GM19328 (cell line): ENCODE measurements around the gene TMA7B.
"Not testable (repeated sequence)": the region's sequence is repeated elsewhere in the genome, so short reads cannot be mapped to it uniquely, and the experiment has no call there.

Experiments used
- ATAC-seq: cut with Tn5 transposase; IDR thresholded peaks from one replicate; pipeline ENCODE4 v1.9.1; 2021; ENCODE audit warnings: mild to moderate bottlenecking, moderate library complexity; ENCODE audit not compliant: unreplicated experiment

TMA7B gene

DNA sequence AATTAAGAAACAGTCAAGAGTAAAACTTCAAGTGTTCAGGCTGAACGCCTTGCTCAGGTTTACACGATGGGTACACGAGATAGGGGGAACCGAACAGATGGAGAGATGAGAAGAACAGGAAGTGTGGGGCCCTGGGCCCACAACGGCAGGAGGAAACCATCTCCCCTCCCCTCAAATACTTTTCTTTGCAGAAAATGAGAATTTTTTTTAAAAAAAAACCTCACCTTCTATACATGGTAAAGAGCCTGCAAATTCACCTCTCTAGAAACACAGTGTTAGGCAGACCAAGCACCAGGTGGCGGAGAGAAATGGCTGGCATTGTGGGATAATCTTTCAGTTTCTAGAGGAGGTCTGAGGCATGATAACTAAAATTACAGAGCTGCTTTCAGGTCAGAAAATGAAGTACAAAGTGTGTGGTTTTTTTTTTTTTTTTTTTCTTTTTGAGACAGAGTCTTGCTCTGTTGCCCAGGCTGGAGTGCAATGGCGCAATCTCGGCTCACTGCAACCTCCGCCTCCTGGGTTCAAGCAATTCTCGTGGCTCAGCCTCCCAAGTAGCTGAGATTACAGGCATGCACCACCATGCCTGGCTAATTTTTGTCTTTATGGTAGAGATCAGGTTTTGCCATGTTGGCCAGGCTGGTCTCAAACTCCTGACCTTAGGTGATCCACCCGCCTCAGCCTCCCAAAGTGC is 8.4 kb upstream of the TMA7B start:
- not testable (repeated sequence) for ATAC-seq

DNA sequence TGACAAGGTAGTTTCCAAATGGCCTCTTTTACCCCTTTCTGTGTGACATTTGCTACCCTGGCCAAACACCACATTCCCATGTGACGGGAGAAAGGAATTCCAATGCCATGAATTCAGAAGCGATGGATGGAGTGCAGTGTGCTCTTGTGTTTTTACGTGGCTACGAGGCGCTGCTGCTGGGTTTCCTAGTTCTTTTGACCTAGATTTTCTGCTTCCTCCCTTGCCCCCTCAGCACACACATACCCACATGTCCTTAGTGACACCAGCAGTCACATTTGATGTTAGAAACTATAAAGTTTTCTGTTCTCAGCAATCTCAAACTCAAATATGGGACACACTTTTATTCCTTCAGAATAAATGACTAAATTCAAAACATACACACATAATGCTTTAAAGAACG is 7.8 kb upstream of the TMA7B start:
- no peak for ATAC-seq

DNA sequence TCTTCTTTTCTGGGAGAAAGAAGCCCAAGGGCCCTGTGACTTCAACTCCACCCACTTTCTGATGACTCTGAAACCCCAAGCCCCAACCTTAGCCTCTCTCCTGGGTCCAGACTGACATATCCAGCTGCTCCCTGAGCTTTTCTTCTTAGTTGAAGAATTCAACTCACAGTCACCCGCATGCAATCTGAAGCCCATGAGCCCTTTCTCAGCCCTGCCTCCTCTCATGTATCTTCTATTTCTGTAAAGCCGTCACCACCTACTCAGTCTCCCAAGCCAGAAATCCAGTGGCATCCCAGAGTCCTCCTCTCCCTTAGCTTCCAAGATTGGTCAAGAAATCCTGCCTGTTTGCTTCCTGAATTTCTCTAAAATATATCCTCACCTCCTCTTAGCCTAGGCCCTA is 7.1 kb upstream of the TMA7B start:
- ATAC-seq, result no peak

DNA sequence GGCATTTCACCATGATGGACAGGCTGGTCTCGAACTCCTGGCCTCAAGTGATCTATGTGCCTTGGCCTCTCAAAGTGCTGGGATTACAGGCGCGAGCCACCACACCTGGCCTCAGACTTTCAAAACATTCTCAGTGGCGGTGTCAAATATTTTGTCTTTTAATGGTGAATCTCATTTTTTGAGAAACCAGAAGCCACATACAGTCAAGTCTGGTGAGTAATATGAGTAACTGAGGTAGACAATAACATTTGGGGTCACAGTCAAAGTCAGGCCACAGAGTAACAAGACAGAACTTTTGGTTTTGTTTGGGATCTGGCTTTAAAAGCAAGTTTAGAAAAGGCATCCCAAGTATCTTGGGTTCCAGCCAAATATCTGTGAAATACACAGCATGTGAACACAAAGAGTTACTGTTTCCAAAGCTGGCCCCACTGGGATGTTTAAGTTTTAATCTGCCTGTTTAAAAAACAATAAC is 5.6 kb upstream of the TMA7B start:
- ATAC-seq, result no peak

DNA sequence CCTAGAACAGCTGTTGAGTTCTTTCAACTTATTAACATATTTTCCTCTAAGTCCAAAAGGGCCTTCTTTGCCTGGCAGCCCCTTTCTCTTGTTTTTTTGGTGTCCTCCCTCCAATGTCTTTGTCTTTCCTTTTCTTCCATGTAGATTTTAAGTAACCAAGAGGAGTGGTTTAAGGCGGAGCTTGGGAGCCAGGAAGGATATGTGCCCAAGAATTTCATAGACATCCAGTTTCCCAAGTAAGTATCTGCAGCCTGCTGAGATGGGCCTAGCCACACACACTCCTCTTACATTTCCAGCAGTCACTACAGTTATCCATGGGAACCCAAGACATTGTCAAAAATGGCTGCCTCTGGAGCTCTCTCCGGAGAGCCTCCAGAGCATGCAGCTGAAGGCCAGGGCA is 4.5 kb upstream of the TMA7B start:
- ATAC-seq, result no peak

DNA sequence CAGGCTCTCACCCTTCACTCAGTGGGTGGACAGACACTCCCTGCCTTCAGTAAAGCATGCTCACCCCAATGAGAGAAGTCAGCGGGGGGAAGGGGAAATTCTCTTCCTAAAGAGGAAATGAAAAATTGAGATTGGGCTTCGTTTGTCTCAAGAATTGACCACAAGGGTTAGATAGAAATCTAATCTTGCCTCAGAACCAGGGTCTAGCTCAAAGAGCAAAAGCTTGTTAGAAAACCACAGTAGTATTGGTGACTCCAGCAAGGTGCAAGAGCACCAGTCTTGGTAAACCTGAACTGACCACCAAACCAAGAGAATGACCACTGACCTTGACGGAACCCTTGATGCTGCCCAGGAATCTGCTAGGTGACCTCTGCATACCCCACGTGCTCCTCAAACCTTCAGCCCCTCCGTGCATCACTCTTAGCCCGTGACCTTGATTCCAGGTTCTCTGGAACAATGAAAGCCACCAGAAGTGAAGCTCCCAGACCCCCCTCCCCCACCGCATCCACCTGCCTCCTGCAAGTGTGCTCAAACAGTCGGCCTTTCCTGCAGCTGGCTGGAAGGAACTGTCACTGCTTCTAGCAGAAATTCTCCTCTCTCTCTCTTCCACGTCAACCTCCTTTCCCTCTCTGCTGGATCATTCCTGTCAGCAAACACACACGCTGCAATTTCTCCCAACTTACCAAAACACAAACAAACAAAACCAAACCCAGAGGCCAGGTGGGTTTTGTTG is 3.1 kb upstream of the TMA7B start:
- no peak for ATAC-seq

DNA sequence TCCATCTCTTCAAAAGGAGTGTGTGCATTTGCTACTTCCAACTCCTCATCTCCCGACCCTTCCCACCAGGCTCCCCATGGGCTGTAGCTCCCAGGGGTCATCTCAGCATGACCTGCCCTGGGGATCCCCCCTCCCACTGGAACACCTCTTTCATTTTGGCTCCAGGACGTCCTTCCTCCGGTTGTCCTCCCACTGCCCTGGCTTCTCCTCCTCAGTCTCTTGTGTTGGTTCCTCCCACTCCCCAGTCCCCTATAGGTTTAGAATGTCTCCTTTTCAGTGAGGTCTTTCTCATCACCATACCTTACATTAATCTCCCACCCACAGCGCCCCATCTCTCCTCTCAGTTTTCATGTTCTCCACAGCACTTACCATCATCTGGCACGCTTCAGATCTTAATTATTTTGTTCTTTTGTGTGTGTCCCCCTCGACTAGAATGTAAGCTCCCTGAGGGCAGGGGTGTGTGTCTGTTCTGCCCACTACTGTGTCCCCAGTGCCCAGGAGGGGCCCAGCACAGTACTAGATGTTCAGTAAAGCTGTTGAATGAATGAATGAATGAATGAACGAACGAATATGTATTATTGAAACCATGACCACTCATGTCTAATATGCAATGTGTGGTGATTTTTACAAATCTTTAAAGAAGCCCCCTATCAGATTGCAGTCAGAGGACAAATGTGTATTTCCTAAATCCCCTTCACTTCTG is 2.0 kb upstream of the TMA7B start:
- ATAC-seq, result no peak

DNA sequence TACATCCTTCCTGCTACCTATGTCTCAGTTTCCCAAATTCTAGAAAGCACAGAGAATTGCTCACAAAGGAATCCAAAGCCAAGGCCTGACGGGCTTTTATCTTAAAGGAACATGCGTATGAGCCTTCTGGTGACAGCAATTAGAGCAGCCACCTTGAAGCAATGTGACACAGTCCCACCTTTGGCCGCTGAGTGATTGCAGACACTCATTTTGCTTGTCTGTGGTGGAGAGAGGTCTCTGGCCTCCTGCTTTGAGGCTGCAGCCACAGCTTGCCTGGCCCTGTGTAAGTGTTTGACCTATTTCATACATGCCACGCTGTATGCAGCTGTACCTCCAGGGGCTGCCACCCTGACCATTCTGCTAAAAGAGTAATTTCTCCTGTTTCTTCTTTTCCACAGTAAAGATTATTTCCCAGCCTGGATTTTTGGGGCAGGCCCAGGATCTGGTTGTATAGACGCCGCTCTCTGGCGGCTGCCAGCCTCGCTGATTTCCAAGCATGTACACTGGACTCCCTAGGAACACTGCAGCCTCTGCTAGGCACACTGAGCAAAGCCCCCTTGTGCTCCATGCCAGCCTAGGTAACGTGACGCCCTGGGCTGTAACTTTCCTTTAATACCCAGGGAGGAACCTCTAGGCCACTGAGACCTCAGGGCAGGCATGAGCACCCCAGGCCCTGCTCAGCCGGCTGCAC is 1.1 kb upstream of the TMA7B start:
- ATAC-seq, result no peak

DNA sequence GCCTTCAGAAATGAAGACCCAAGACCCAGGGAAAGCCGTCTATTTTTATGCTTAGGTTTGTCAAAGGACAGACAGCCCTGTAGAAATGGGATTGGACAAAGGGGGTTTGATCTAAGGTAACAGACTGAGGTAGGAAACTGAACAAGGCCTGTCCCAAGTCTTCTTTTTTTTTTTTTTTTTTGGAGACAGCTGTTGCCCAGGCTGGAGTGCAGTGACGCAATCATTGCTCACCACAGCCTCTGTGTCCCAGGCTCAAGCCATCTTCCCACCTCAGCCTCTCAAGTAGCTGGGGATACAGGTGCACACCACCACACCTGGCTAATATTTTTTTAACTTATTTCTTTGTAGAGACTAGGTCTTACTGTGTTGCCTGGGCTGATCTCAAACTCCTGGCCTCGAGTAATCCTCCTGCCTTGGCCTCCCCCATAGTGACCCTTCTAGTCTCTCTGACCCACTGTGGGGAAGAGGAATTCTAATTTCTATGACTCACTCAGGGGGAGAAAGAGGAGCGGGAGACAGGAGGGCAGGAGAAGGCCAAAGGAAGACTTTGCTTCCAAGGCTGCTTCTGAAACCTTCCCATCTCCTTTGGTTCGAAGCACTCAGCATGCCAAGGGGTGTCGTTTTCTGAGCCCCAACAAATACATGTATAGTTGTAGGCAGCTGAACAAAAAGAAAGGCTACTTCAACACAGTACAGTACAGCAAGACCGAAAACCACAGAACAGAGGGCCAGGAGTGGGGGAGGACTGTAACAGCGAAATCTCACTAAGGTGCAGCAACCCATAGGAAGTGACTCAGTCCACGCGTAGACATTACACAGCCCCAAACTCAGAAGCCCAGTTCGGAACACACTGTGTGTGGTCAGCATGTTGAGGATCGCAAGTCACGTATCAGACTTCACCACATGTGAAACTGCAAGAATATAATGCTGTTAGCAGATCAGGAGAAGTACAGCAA is 872 bp downstream of the TMA7B start:
- peak; percentile 63 for ATAC-seq

DNA sequence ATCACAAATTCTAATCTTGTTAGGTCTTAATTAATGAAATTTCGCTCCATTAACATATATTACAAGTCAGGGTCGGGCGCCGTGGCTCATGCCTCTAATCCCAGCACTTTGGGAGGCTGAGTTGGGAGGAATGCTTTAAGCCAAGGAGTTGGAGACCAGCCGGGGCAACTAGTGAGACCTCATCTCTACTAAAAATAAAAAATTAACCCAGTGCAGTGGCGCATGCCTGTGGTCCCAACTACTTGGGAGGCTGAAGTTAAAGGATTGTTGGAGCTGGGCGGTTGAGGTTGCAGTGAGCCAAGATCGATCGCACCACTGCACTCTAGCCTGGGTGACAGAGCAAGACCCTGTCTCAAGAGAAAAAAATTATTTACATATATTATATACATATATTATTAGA is 1.9 kb downstream of the TMA7B start:
- no peak for ATAC-seq

DNA sequence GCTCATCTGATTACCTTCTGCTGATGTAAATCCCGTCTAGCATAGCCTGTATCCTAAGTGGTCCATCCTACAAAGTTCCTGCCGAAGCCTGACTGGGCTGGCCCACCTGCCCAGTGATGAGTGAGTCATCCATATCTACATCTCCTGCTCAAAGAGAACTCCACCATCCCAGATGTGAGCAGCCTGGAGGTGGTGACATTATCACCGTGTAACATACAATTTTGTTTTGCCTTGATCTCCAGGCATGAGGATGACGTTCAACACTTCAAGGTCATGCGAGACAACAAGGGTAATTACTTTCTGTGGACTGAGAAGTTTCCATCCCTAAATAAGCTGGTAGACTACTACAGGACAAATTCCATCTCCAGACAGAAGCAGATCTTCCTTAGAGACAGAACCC is 5.6 kb downstream of the TMA7B start:
- ATAC-seq, result no peak

DNA sequence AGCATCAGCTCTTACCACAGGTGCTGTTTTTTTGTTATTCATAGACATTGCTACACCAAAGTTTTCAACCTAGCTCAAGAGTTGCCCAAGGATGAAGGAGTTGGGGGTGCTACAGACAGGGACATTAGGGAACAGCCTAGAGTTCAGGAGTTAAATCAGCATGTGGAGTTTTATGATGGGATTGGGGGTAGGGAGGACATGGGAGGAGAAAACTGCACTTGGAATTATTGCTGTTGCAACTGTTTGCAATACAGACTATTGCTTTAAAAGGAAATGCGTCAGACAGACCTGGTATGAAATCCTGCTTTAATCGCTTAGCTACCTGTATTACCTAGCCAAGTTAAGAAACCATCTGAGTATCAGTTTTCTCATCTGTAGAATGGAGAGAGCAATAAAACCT is 6.3 kb downstream of the TMA7B start:
- ATAC-seq, result no peak

DNA sequence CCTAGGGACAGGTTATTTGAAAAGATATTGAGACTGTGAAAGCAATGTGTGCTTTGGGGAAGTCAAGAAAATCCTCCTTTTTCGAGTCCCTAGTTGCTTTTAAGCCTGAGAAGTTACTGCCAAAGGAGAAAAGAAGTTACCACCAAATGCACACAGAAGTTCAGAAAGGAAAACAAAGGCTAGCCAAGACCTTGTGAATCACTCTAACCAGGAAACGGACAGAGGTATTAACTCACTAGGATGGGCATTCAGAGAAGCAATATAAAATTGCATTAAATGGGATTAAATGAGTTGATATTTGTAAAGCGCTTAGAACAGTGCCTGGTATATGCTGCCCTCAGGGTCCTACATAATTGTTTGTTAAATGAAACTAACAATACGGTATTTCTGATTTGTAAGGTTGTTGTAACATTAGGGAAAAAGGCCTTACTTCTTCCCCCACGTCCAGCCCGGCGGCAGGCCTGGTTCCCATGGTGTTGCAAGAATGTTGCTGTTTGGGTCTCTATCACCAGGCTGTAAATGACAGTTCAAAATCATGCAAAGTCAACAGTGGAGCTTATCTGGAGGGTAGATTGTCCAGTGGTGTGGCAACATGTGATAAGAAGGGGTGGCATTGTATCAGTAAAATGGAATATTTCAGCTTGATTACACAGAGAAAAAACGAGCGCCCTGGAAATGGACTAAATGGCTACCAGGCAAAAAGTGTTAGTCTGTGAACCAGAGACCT is 7.1 kb downstream of the TMA7B start:
- ATAC-seq, result no peak

DNA sequence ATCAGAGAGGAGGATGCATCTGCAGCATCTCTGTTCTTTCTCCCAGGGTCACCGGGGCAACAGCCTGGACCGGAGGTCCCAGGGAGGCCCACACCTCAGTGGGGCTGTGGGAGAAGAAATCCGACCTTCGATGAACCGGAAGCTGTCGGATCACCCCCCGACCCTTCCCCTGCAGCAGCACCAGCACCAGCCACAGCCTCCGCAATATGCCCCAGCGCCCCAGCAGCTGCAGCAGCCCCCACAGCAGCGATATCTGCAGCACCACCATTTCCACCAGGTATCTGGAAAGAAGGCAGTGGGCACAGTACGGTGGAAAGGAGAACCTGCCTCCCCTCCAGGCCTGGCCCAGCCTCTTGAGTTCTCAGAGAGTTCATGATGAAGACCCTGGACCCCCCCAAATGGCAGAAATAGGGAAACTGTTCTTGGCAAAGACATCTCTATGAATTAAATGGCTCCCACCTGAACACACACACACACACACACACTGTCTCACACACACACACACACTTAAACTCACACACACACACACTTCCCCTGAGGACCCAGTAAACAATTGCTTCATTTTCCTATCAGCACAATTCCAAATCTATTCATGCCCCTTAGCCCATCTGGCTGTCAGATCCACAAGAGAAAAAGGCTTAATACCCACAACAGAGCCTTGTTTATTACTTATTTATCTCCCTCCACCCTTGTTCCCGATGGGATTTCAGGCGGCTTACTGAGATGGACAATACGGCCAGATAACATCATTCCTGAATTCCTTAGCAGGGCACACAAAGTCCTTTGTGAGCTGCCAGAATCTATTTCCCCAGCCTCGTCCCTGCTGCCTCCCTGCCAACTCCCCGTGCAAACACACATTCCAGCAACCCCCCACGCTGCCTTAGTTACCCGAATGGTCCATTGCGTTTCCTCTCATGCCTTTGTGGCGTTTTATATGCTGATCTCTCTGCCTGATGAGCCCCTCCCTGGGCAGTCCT is 8.1 kb downstream of the TMA7B start:
- ATAC-seq, result no peak

DNA sequence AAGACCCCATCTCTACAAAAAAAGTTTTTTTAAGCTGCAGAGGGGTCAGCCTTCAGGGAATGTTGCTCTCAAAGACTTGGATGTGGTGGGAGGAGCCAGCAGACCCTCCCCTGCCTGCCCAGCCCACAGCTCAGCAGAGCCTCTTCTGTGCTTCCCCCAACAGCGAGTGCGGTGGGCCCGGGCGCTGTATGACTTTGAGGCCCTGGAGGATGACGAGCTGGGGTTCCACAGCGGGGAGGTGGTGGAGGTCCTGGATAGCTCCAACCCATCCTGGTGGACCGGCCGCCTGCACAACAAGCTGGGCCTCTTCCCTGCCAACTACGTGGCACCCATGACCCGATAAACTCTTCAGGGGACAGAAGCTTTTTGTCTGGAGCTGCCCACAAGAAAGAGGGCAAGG is 10.5 kb downstream of the TMA7B start:
- ATAC-seq, result no peak

DNA sequence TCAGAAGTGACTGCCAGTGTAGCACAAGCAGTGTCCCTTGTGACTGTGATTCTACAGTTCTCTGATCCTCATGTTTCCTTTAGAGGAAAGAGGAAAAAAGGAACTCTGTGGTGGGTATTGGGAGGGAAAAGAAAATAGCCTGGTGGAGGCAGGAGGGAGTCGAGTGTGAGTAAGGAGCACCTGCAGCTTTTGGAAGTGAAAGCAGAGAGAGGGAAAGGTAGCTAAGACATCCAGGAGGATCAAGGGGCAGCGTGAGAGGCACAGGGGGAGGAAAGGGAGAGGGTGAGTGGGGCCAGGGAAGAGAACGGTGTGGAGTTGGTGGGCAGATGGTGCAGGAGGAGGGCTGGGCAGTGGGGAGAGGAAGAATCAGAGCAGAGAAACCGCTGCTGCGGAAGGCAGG is 12.4 kb downstream of the TMA7B start:
- no peak for ATAC-seq

DNA sequence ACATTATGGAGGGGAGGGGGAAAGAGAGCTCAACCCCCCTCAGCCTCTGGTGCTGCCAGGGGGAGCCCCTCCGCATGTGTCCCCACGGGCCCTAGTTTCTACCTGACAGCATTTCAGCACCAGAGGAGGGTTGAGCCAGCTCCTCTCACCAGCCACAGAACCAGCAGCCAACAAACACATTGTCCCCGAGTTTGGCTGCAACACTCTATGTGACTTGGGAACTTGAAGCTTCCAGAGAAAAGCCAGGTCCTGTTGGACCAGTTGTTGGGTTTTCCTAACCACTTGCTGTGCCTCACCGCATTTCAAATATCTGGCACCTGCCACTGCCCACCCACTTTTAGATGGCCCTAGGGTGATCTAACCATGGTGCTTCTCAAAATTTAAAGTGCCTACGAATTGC is 13.5 kb downstream of the TMA7B start:
- ATAC-seq, result no peak

DNA sequence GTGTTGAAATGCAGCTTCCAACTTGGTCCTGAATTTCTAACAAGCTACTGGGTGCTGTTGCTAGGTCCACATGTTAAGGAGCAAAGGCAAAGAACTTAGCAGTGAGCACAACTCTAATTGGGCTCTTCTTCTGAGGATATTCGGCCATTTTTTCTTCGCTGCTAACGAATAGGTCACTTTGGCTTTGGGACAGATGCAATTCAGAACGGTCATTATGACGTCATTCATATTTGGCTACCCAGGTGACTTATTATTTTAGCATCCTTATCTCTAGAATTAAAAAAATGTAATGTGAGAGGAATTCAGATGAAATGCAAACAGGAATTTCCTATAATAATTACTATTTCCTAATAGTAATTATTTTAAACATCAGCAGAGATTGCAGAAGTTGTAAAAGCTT is 13.9 kb downstream of the TMA7B start:
- no peak for ATAC-seq
